Activated CD4-positive, alpha-beta T cell treated with anti-CD3 and anti-CD28 coated beads, Interleukin-2, Interleukin-6, amounts not matched to agents 100 ng/mL and 50 ng/mL, durations not matched to agents 16 hours and 8 hours (primary cell): Measurements from ENCODE around the gene DYNC1I2.
"Not testable (repeated sequence)": the region's sequence is repeated elsewhere in the genome, so short reads cannot be mapped to it uniquely, and the experiment has no call there.

Experiments used
- DNase-seq: peaks from one replicate; pipeline ENCODE4 v3.0.0-alpha.2; 2020

DYNC1I2 gene

GRCh38 chr2:171719660-171720059 lies 32.4 kb downstream of the DYNC1I2 start:
- no peak for DNase-seq

- DNase-seq: no peak
These were observed 36.7 kb downstream of the DYNC1I2 start for GRCh38 chr2:171723716-171724683.

GRCh38 chr2:171726847-171727450 lies 39.7 kb downstream of the DYNC1I2 start:
- DNase-seq: no peak

GRCh38 chr2:171728989-171729951 lies 42.0 kb downstream of the DYNC1I2 start:
- DNase-seq: no peak

- no peak for DNase-seq
These were observed 42.7 kb downstream of the DYNC1I2 start for GRCh38 chr2:171729952-171730317.

- no peak for DNase-seq
These were observed 48.9 kb downstream of the DYNC1I2 start for GRCh38 chr2:171735991-171736710.

GRCh38 chr2:171741189-171741588 lies 53.9 kb downstream of the DYNC1I2 start:
- DNase-seq: no peak

GRCh38 chr2:171742760-171743159 lies 55.5 kb downstream of the DYNC1I2 start:
- DNase-seq: no peak

GRCh38 chr2:171745141-171745540 lies 57.9 kb downstream of the DYNC1I2 start:
- peak; percentile 36 for DNase-seq

GRCh38 chr2:171745806-171746205 lies 58.5 kb downstream of the DYNC1I2 start:
- DNase-seq: no peak

GRCh38 chr2:171747371-171747770 lies 60.1 kb downstream of the DYNC1I2 start:
- no peak for DNase-seq

GRCh38 chr2:171754254-171754939 lies 67.1 kb downstream of the DYNC1I2 start:
- no peak for DNase-seq

- DNase-seq: not testable (repeated sequence)
These were observed 71.5 kb downstream of the DYNC1I2 start for GRCh38 chr2:171758762-171759161.

GRCh38 chr2:171761176-171761575 lies 73.9 kb downstream of the DYNC1I2 start:
- not testable (repeated sequence) for DNase-seq

GRCh38 chr2:171762879-171763573 lies 75.8 kb downstream of the DYNC1I2 start:
- no peak for DNase-seq

- DNase-seq: no peak
These were observed 76.3 kb downstream of the DYNC1I2 start for GRCh38 chr2:171763602-171764001.

- no peak for DNase-seq
These were observed 84.2 kb downstream of the DYNC1I2 start for GRCh38 chr2:171771463-171771862.

- no peak for DNase-seq
These were observed 85.1 kb downstream of the DYNC1I2 start for GRCh38 chr2:171772373-171772772.

GRCh38 chr2:171774581-171774980 lies 87.3 kb downstream of the DYNC1I2 start:
- DNase-seq: not testable (repeated sequence)

- DNase-seq: no peak
These were observed 91.2 kb downstream of the DYNC1I2 start for GRCh38 chr2:171778515-171778914.

- DNase-seq: no peak
These were observed 98.2 kb downstream of the DYNC1I2 start for GRCh38 chr2:171785450-171785849.
